Left renal pelvis (tissue), 4 donors: ENCODE data around the gene ZNRF3. TPM values are rescaled to one million over a fixed set of nuclear protein-coding genes. Genes with fewer than 3 reads are reported as not detected.

ENCODE experiments used
- DNase-seq, 4 donors: peaks; one replicate each; pipeline ENCODE4 v3.0.0-alpha.2; 2013; ENCODE audit warnings: low read depth in 4 of 4, low spot score in 3 of 4
- polyA plus RNA-seq, 4 donors: library from polyadenylated mRNA; unstranded; fragments of 120-200 nt; gene quantifications; one replicate each; pipeline ENCODE4 v1.2.1, GENCODE V29; 2013; ENCODE audit not compliant: insufficient read length in 4 of 4

The ZNRF3 gene
- polyA plus RNA-seq, 4 donors: 9.6 to 30.3 (median 29.2) TPM

GRCh38 chr22:29103121-29103520 is 219.7 kb downstream of the ZNRF3 start:
- no peak for DNase-seq

GRCh38 chr22:29105468-29105867 is 222.1 kb downstream of the ZNRF3 start:
- no peak for DNase-seq

- DNase-seq: no peak
Measured at GRCh38 chr22:29106839-29107238, 223.5 kb downstream of the ZNRF3 start.

Other genes with a start within 250 kb of the ZNRF3 start
- gene TTC28, start 203.7 kb upstream of the ZNRF3 start, polyA plus RNA-seq: 10 to 100 TPM; 34.8 to 51.9 (median 36.8) TPM
- gene CHEK2, start 141.8 kb upstream of the ZNRF3 start, polyA plus RNA-seq: 10 to 100 TPM; 12.3 to 20.6 (median 14.2) TPM
- gene HSCB, start 141.5 kb upstream of the ZNRF3 start, polyA plus RNA-seq: 10 to 100 TPM; 16.1 to 24.5 (median 21.8) TPM
- gene CCDC117, start 110.9 kb upstream of the ZNRF3 start, polyA plus RNA-seq: 10 to 100 TPM; 34.3 to 44.9 (median 39.9) TPM
- gene XBP1, start 83.0 kb upstream of the ZNRF3 start, polyA plus RNA-seq: 100 to 1,000 TPM; 116 to 169 (median 136) TPM
- gene C22orf31, start 178.3 kb downstream of the ZNRF3 start, polyA plus RNA-seq: 1 to 10 TPM in 3 of 4 donors, under 1 TPM in 1; 0.45 to 1.7 (median 1.1) TPM
- gene KREMEN1, start 189.5 kb downstream of the ZNRF3 start, polyA plus RNA-seq: 10 to 100 TPM; 11.8 to 25.9 (median 21.3) TPM